Esophagus muscularis mucosa (tissue), 4 donors: ENCODE measurements around the gene LAMA5. TPM values are rescaled to one million over a fixed set of nuclear protein-coding genes. Genes with fewer than 3 reads are reported as not detected.

Experiments
- DNase-seq: peaks from one replicate; pipeline ENCODE4 v3.0.0-alpha.2; 2017; ENCODE audit errors: extremely low spot score
- H3K27ac ChIP-seq, 4 donors: fragments of 200-600 bp; sonication (generic); replicated peaks in 1 of 4; 1 replicate in 3 of 4; 2 replicates in 1 of 4; pipeline ENCODE4 v1.5.1; 2016 to 2019; ENCODE audit warnings: mild to moderate bottlenecking in 1 of 4
- H3K27me3 ChIP-seq, 4 donors: fragments of 200-600 bp; sonication (generic); one replicate each; pipeline versions ENCODE4 v1.5.1 to v1.6.0; 2016 to 2019
- H3K36me3 ChIP-seq, 4 donors: fragments of 200-600 bp; sonication (generic); one replicate each; pipeline ENCODE4 v1.5.1; 2016 to 2019
- H3K4me1 ChIP-seq, 4 donors: fragments of 200-600 bp; sonication (generic); one replicate each; pipeline ENCODE4 v1.5.1; 2016 to 2019
- H3K4me3 ChIP-seq, 4 donors: fragments of 200-600 bp; sonication (generic); 1 replicate in 2 of 4; 2 replicates in 2 of 4; pipeline ENCODE4 v1.5.1; 2016 to 2019; ENCODE audit warnings: mild to moderate bottlenecking in 4 of 4, moderate library complexity in 1 of 4
- H3K9me3 ChIP-seq, 4 donors: fragments of 200-600 bp; sonication (generic); 1 replicate in 3 of 4; 2 replicates in 1 of 4; pipeline ENCODE4 v1.5.1; 2016 to 2019
- CTCF ChIP-seq, 3 experiments: fragments of 200-600 bp in 2 of 3; fragments of 450-650 bp in 1 of 3; sonication (generic) in 2 of 3; IDR thresholded peaks; one replicate each; pipeline ENCODE4 v1.5.1; 2017 to 2019; ENCODE audit warnings: antibody characterized with exemption in 3 of 3, mild to moderate bottlenecking in 2 of 3, moderate library complexity in 1 of 3
- EP300 ChIP-seq: sonication (generic); formaldehyde crosslinking; IDR thresholded peaks from one replicate; pipeline ENCODE4 v1.6.1; 2017; ENCODE audit warnings: antibody characterized with exemption
- POLR2A ChIP-seq: fragments of 450-650 bp; IDR thresholded peaks from one replicate; pipeline ENCODE4 v1.6.1; 2017; ENCODE audit warnings: antibody characterized with exemption, moderate library complexity, mild to moderate bottlenecking, low read depth
- POLR2AphosphoS5 ChIP-seq, 2 donors: sonication (generic); formaldehyde crosslinking; IDR thresholded peaks; one replicate each; pipeline ENCODE4 v1.6.1; 2017; ENCODE audit warnings: antibody characterized with exemption in 2 of 2
- WGBS: methylation state at CpG from one replicate; pipeline ENCODE4 v1.1.5; 2018; 5-methylcytosine and 5-hydroxymethylcytosine counted together
- intact Hi-C: fragments of 100-400 bp; cut with DNase I; formaldehyde crosslinking; loops from one replicate; pipeline ENCODE4 v1.15.1; 2023
- total RNA-seq, 4 donors: library from RNA; depleted of rRNA; stranded (reverse); fragments of >200 nt; gene quantifications; one replicate each; pipeline versions ENCODE4 v1.1.0 to v1.2.1, GENCODE V29; 2016

The LAMA5 gene
- total RNA-seq, 4 donors from 2014 or later: 70.1 to 257 (median 150) TPM

GRCh38 chr20:62368392-62368975 lies 1.4 kb upstream of the LAMA5 start:
- TF ChIP-seq CTCF (IDR thresholded peaks at IDR 0.05) (no peak), POLR2A (no peak)
- Histone ChIP-seq H3K4me1 (peaks cover 72 to 93% (median 91%) of the 10 kb centered on the region in 4 donors), H3K27me3 (no peaks in the 10 kb centered on the region), H3K27ac (peak overlapping the region; percentile 93 to 97 (median 94)), H3K9me3 (no peaks in the 10 kb centered on the region), H3K4me3 (peak overlapping the region; percentile 72 to 96 (median 88)), H3K36me3 (no peaks in the 10 kb centered on the region)
- intact Hi-C loops: no loop called here
- WGBS: 17% methylated on average over 9 of the region's 15 CpGs
- no peak for DNase-seq

DNA sequence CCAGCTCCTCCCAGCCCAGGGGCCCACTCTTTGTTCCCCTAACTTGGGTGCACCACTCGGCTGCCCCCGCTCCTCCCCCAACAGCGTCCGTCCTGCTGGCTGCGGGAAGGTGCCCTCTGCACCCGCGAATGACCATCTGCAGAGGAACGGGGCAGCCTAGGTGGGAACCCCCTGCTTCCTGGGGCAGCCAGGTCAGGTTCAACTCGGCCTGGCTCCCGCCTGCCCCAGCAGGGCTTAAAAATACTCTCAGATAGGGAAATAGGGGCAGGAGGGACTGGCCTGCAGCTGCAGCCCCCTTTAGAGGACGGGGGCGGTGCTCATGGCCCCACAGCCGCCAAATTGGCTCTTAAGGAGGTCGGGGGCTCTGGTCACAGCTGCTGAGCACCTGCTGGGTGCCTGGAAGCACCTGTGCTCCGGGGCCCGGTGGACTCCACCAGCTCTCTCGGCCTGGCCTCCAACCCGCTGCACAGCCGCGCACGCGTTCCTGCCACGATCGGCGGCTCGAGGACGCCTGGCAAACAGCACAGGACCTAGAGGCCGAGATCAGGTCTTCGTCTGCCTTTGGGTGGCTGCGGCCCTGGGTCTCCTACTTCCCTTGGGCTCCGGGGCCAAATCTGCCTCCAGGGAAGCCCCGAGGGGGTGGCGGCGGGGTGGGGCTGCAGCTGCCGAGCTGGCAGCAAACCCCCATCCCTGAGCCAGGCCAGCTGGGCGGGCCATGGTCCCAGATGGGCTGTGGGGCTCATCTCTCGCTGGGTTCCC lies 700 bp upstream of the LAMA5 start:
- intact Hi-C loops: no loop called here
- Histone ChIP-seq H3K27me3 (no peaks in the 10 kb centered on the region), H3K36me3 (no peaks in the 10 kb centered on the region), H3K27ac (peak overlapping the region; percentile 93 to 97 (median 94)), H3K4me1 (peaks cover 78 to 100% (median 97%) of the 10 kb centered on the region in 4 donors), H3K4me3 (peak overlapping the region; percentile 72 to 96 (median 88)), H3K9me3 (no peaks in the 10 kb centered on the region)
- WGBS: 5% methylated on average over 11 of the region's 37 CpGs
- no peak for TF ChIP-seq POLR2A
- TF ChIP-seq POLR2AphosphoS5 (IDR thresholded peaks at IDR 0.05): peak in 1 of 2 donors; percentile 32
- TF ChIP-seq EP300: no peak
- DNase-seq: no peak

DNA sequence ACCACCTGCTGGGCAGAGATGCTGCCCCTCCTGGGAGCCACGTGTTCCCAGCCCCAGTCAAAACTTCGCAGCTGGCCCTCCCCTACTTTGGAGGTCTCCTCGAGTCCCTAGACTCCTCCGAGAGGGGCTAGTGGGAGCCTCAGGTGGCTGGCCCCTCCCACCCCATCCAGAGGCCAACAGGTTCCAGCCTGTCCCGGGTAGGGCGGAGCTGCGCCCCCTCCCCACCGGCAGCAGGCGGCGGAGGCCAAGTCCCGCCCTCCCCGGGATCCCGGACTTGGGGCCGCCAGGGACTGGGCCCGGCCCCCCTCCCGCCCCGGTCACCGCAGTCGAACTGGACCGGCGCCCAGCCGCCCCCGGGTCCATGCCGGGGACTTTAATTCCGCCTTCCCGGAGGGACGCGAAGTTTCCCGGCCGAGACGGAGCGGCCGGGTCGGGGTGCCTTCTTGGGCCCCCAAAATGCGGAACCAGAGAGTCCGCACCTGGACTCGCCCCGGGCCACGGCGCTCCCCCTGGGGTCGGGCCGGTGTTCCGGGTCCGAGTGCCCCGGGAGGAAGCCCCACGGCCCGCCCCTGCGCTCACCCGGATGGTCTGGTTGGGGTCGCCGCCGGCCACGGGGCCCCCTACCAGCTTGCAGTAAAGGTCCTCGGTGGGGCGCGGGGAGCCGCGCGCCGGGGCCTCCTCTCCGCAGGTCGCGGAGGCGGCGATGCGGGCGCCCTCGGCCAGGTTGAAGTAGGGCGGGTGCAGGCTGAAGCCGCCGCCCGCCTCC lies 559 bp downstream of the LAMA5 start:
- no peaks in the 10 kb centered on the region for H3K27me3 ChIP-seq
- H3K27ac ChIP-seq: peak overlapping the region; percentile 93 to 97 (median 94)
- intact Hi-C loops: no loop called here
- 1% methylated on average over 12 of the region's 72 CpGs for WGBS
- peaks cover 0 to 9% (median 7%) of the 10 kb centered on the region in 4 donors for H3K36me3 ChIP-seq
- H3K4me1 ChIP-seq: peaks cover 88 to 100% (median 97%) of the 10 kb centered on the region in 4 donors
- TF ChIP-seq POLR2AphosphoS5 (IDR thresholded peaks at IDR 0.05): peak in 1 of 2 donors; percentile 8
- no peak for TF ChIP-seq EP300
- H3K9me3 ChIP-seq: no peaks in the 10 kb centered on the region
- H3K4me3 ChIP-seq: peak overlapping the region; percentile 72 to 96 (median 88)
- no peak for DNase-seq

DNA sequence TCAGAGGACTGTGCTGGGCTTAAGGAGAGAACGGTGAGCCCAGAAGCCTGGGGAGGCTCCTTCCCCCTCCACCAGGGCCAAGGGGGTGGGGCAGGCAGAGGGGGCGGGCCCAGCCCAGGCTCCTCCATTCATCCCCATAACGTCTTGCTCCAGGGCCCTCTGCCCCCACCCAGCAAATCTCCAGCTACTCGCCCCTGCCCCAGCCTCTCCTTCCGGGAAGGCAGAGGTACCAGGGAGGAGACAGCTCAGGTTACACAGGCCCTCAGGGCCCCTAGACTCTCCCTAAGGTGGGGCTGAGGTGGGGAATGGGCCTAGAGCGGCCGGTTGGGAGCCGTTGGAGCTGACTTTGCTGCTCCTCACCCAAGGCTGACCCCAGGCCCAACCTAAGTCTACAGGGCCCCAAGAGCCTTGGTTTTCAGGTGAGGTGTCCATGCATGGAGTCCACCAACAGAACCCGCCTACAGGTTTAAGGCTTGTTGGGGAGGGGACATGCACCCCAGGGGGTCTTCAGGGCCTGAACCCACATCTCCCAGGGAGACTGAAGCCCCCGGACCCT lies 1.2 kb downstream of the LAMA5 start:
- H3K4me1 ChIP-seq: peaks cover 89 to 100% (median 97%) of the 10 kb centered on the region in 4 donors
- 39% methylated on average over 6 of the region's 10 CpGs for WGBS
- DNase-seq: no peak
- H3K4me3 ChIP-seq: peak overlapping the region; percentile 72 to 96 (median 88)
- H3K36me3 ChIP-seq: peaks cover 0 to 12% (median 9%) of the 10 kb centered on the region in 4 donors
- H3K27me3 ChIP-seq: no peaks in the 10 kb centered on the region
- intact Hi-C loops: no loop called here
- peak; percentile 5 to 32 for TF ChIP-seq POLR2AphosphoS5 (IDR thresholded peaks at IDR 0.05)
- TF ChIP-seq CTCF (IDR thresholded peaks at IDR 0.05): no peak
- H3K27ac ChIP-seq: peak overlapping the region; percentile 93 to 97 (median 94)
- no peaks in the 10 kb centered on the region for H3K9me3 ChIP-seq

- Histone ChIP-seq H3K4me1 (peaks cover 84 to 97% (median 94%) of the 10 kb centered on the region in 4 donors), H3K36me3 (peaks cover 0 to 14% (median 9%) of the 10 kb centered on the region in 4 donors), H3K27ac (peak overlapping the region; percentile 93 to 97 (median 94)), H3K27me3 (no peaks in the 10 kb centered on the region), H3K9me3 (no peaks in the 10 kb centered on the region), H3K4me3 (peak overlapping the region; percentile 72 to 96 (median 88))
- DNase-seq: no peak
- WGBS: 49% methylated on average over 15 of the region's 27 CpGs
- intact Hi-C loops: no loop called here
- TF ChIP-seq CTCF (IDR thresholded peaks at IDR 0.05): no peak
- TF ChIP-seq EP300: no peak
- no peak for TF ChIP-seq POLR2A
- TF ChIP-seq POLR2AphosphoS5 (IDR thresholded peaks at IDR 0.05): peak; percentile 76 to 87
Observed at GRCh38 chr20:62364911-62365736, 2.0 kb downstream of the LAMA5 start.
